Measurements from ENCODE around the gene OR51F1.

GRCh38 chr11:4768094-4768493, 1.6 kb downstream of the OR51F1 start:
- TF ChIP-seq CTCF (IDR thresholded peaks at IDR 0.05) (no peak), POLR2A (IDR thresholded peaks at IDR 0.05) (no peak)
